Nasal cavity respiratory epithelium epithelial cell of viscerocranial mucosa (primary cell): ENCODE results near the gene CDH7. TPM values are rescaled to one million over a fixed set of nuclear protein-coding genes. Genes with fewer than 3 reads are reported as not detected.

ENCODE experiments used
- total RNA-seq: library from RNA; depleted of rRNA; stranded (reverse); fragments of >200 nt; gene quantifications from 2 replicates; pipeline ENCODE4 v1.2.3, GENCODE V29; 2014

CDH7 gene
- under 0.01 TPM in 1 of 2 replicates, not detected in the other for total RNA-seq

DNA sequence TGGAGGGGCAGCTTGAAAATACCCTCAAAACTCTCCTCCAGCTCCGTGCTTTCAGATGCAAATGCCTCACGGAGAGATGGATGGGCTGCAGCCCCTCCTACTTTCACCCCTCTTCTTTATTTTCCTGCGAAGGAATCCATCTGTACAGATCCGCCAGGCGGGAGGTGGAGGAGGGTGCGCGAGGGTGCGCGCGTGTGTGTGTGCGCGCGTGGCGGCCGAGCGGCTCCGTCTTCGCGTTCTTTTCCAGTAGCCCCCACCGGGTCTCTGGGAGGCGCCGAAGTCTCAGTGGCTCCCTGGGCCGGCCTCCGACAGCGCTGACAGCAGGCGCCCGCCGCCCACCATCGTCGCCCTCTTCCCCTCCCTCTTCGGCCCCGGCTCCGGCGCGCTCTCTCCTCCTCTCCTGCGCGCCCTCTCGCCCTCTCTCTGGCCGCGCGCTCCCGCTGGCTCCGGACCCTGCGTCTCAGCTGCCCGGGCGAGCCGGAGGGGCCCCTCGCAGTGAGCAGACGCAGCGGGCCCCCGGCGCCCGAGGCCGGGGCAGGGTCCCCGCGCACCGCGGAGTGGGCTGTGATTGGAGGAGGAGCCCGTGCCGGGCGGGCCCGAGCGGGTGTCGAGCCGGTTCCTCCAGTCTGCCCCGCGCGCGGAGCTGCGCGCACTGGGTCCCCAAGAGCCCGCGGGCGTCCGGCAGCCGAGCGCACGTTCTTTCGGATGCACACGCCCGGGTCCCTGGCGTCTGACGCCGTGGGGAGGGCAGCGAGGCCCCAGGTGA lies at the start of gene CDH7:
Gene CDH7, plus strand, starts transcription at position 624 of the 766 bp plus-strand sequence. CDS start 11,831 bp downstream, outside the sequence.

